KMS-11 (cell line): Measurements from ENCODE around the gene OR4M1.
"Not testable (repeated sequence)": the region's sequence is repeated elsewhere in the genome, so short reads cannot be mapped to it uniquely, and the experiment has no call there.

Experiments used
- H2AFZ ChIP-seq: fragments of 200-600 bp; sonication (generic); 2 replicates; pipeline ENCODE4 v1.6.1; 2016; ENCODE audit warnings: antibody characterized with exemption, mixed run types, low read depth
- H3K27ac ChIP-seq: fragments of 200-600 bp; sonication (generic); 2 replicates; pipeline ENCODE4 v1.6.1; 2016; ENCODE audit warnings: mild to moderate bottlenecking, mixed run types
- H3K27me3 ChIP-seq: fragments of 200-600 bp; sonication (generic); 2 replicates; pipeline ENCODE4 v1.6.1; 2017; ENCODE audit warnings: mild to moderate bottlenecking, low read depth, mixed run types, moderate library complexity; ENCODE audit not compliant: insufficient read depth
- H3K36me3 ChIP-seq: fragments of 200-600 bp; sonication (generic); 2 replicates; pipeline ENCODE4 v1.6.1; 2017; ENCODE audit warnings: mild to moderate bottlenecking, mixed run types; ENCODE audit not compliant: insufficient read depth
- H3K4me1 ChIP-seq: fragments of 200-600 bp; sonication (generic); 2 replicates; pipeline ENCODE4 v1.6.1; 2016; ENCODE audit warnings: mild to moderate bottlenecking, low read depth, mixed run types; ENCODE audit not compliant: poor library complexity, severe bottlenecking
- H3K4me2 ChIP-seq: fragments of 200-600 bp; sonication (generic); 2 replicates; pipeline ENCODE4 v1.7.0; 2016; ENCODE audit warnings: mild to moderate bottlenecking, mixed run types
- H3K4me3 ChIP-seq: fragments of 200-600 bp; sonication (generic); IDR thresholded peaks from 2 replicates; pipeline ENCODE4 v1.6.1; 2017; ENCODE audit warnings: low read depth, low read length, mixed read lengths; ENCODE audit not compliant: insufficient read depth
- H3K79me2 ChIP-seq: fragments of 200-600 bp; sonication (generic); 2 replicates; pipeline ENCODE4 v1.6.1; 2016; ENCODE audit warnings: low read depth, mixed run types; ENCODE audit not compliant: insufficient read depth
- H3K9ac ChIP-seq: fragments of 200-600 bp; sonication (generic); 2 replicates; pipeline ENCODE4 v1.6.1; 2016; ENCODE audit warnings: mild to moderate bottlenecking, mixed run types
- H4K20me1 ChIP-seq: fragments of 200-600 bp; sonication (generic); 2 replicates; pipeline ENCODE4 v1.6.1; 2016; ENCODE audit warnings: mild to moderate bottlenecking, mixed run types; ENCODE audit not compliant: insufficient read depth
- CTCF ChIP-seq: fragments of 200-600 bp; sonication (generic); conservative IDR thresholded peaks from 2 replicates; pipeline ENCODE4 v1.6.1; 2017; ENCODE audit warnings: low read depth, mild to moderate bottlenecking, antibody characterized with exemption, low read length, moderate library complexity, mixed read lengths

The OR4M1 gene

GRCh38 chr14:19796520-19797108, 23.3 kb downstream of the OR4M1 start:
- H4K20me1 ChIP-seq, H3K27ac ChIP-seq, H2AFZ ChIP-seq, H3K4me3 ChIP-seq, H3K9ac ChIP-seq, H3K27me3 ChIP-seq, H3K4me2 ChIP-seq, H3K79me2 ChIP-seq, H3K36me3 ChIP-seq, H3K4me1 ChIP-seq: not testable (repeated sequence)

- H3K27ac ChIP-seq: no peak overlapping the region
- no peak overlapping the region for H2AFZ ChIP-seq
- no peak overlapping the region for H3K9ac ChIP-seq
- H4K20me1 ChIP-seq: no peaks in the 10 kb centered on the region
- H3K4me2 ChIP-seq: no peak overlapping the region
- TF ChIP-seq CTCF: no peak
- H3K79me2 ChIP-seq: no peaks in the 10 kb centered on the region
- no peaks in the 10 kb centered on the region for H3K27me3 ChIP-seq
- H3K4me3 ChIP-seq: no peak overlapping the region
- no peaks in the 10 kb centered on the region for H3K4me1 ChIP-seq
- H3K36me3 ChIP-seq: no peaks in the 10 kb centered on the region
These were observed 26.6 kb downstream of the OR4M1 start for GRCh38 chr14:19799880-19800279.

GRCh38 chr14:19800282-19801117, 27.2 kb downstream of the OR4M1 start:
- no peak overlapping the region for H3K4me3 ChIP-seq
- H3K9ac ChIP-seq: no peak overlapping the region
- TF ChIP-seq CTCF: no peak
- no peak overlapping the region for H2AFZ ChIP-seq
- H3K27ac ChIP-seq: no peak overlapping the region
- no peaks in the 10 kb centered on the region for H3K36me3 ChIP-seq
- H4K20me1 ChIP-seq: no peaks in the 10 kb centered on the region
- no peaks in the 10 kb centered on the region for H3K27me3 ChIP-seq
- H3K4me1 ChIP-seq: no peaks in the 10 kb centered on the region
- H3K79me2 ChIP-seq: no peaks in the 10 kb centered on the region
- H3K4me2 ChIP-seq: no peak overlapping the region

- Histone ChIP-seq H3K27ac (no peak overlapping the region), H2AFZ (no peak overlapping the region), H3K9ac (no peak overlapping the region), H3K27me3 (no peaks in the 10 kb centered on the region), H3K79me2 (no peaks in the 10 kb centered on the region), H3K4me1 (no peaks in the 10 kb centered on the region), H3K4me2 (no peak overlapping the region), H3K4me3 (no peak overlapping the region), H3K36me3 (no peaks in the 10 kb centered on the region), H4K20me1 (no peaks in the 10 kb centered on the region)
- no peak for TF ChIP-seq CTCF
These were observed 27.8 kb downstream of the OR4M1 start for GRCh38 chr14:19801118-19801464.

GRCh38 chr14:19803470-19803869, 30.2 kb downstream of the OR4M1 start, which contains the start of gene OR4N2:
Gene OR4N2 (plus strand): TSS chr14:19803770. CDS start chr14:19827449, 23,679 bp downstream.
- H3K9ac ChIP-seq, H3K36me3 ChIP-seq, H3K79me2 ChIP-seq, H3K4me3 ChIP-seq, H3K4me1 ChIP-seq, H2AFZ ChIP-seq, H4K20me1 ChIP-seq, H3K27ac ChIP-seq, H3K27me3 ChIP-seq, H3K4me2 ChIP-seq: not testable (repeated sequence)

- H3K4me2 ChIP-seq, H3K27ac ChIP-seq, H3K4me3 ChIP-seq, H2AFZ ChIP-seq, H3K36me3 ChIP-seq, H3K27me3 ChIP-seq, H3K9ac ChIP-seq, H3K4me1 ChIP-seq, H4K20me1 ChIP-seq, H3K79me2 ChIP-seq: not testable (repeated sequence)
These were observed 40.0 kb downstream of the OR4M1 start for GRCh38 chr14:19813171-19813920.

- H4K20me1 ChIP-seq, H3K9ac ChIP-seq, H3K27ac ChIP-seq, H3K4me3 ChIP-seq, H2AFZ ChIP-seq, H3K79me2 ChIP-seq, H3K4me1 ChIP-seq, H3K4me2 ChIP-seq, H3K36me3 ChIP-seq, H3K27me3 ChIP-seq: not testable (repeated sequence)
These were observed 46.6 kb downstream of the OR4M1 start for GRCh38 chr14:19819879-19820278.
